OCI-LY1 (cell line): ENCODE data around the gene JADE3.

Experiments
- H2AFZ ChIP-seq: fragments of 200-600 bp; sonication (generic), shearing (Covaris generic); 2 replicates; pipeline ENCODE4 v1.6.0; 2014; ENCODE audit warnings: antibody characterized with exemption, mild to moderate bottlenecking, low read length
- H3F3A ChIP-seq: fragments of 200-600 bp; sonication (generic), shearing (Covaris generic); 2 replicates; pipeline ENCODE4 v1.6.0; 2014; ENCODE audit warnings: mild to moderate bottlenecking, antibody characterized with exemption, low read length, moderate library complexity; ENCODE audit not compliant: insufficient read depth
- H3K27ac ChIP-seq: fragments of 200-600 bp; sonication (generic); 2 replicates; pipeline ENCODE4 v1.5.1; 2014; ENCODE audit warnings: low read length, mixed run types, mild to moderate bottlenecking, low read depth; ENCODE audit not compliant: poor library complexity, severe bottlenecking
- H3K27me3 ChIP-seq: fragments of 200-600 bp; sonication (generic); 2 replicates; pipeline ENCODE4 v1.6.0; 2014; ENCODE audit warnings: antibody characterized with exemption, mild to moderate bottlenecking, low read length, moderate library complexity; ENCODE audit not compliant: insufficient read depth
- H3K36me3 ChIP-seq: fragments of 200-600 bp; sonication (generic); 2 replicates; pipeline ENCODE4 v1.6.1; 2014; ENCODE audit warnings: mild to moderate bottlenecking, antibody characterized with exemption, low read length, moderate library complexity, mixed read lengths; ENCODE audit not compliant: insufficient read depth
- H3K4me1 ChIP-seq: fragments of 200-600 bp; sonication (generic); 2 replicates; pipeline ENCODE4 v1.5.1; 2014; ENCODE audit warnings: mild to moderate bottlenecking, low read length, moderate library complexity; ENCODE audit not compliant: insufficient read depth, severe bottlenecking
- H3K4me2 ChIP-seq: fragments of 200-600 bp; sonication (generic), shearing (Covaris generic); 2 replicates; pipeline ENCODE4 v1.6.1; 2014; ENCODE audit warnings: low read length
- H3K4me3 ChIP-seq: fragments of 200-600 bp; sonication (generic); 2 replicates; pipeline ENCODE4 v1.5.1; 2014; ENCODE audit warnings: low read length, low read depth, mild to moderate bottlenecking, mixed read lengths; ENCODE audit not compliant: poor library complexity, severe bottlenecking
- H3K79me2 ChIP-seq: fragments of 200-600 bp; shearing (Covaris generic); 2 replicates; pipeline ENCODE4 v1.6.1; 2016; ENCODE audit warnings: mixed run types, low read length, mixed read lengths; ENCODE audit not compliant: insufficient read depth
- H3K9ac ChIP-seq: fragments of 200-600 bp; sonication (generic), shearing (Covaris generic); 2 replicates; pipeline ENCODE4 v1.6.1; 2014; ENCODE audit warnings: mild to moderate bottlenecking, low read length, mixed read lengths
- H3K9me2 ChIP-seq: fragments of 200-600 bp; sonication (generic), shearing (Covaris generic); 2 replicates; pipeline ENCODE4 v1.6.1; 2014; ENCODE audit warnings: low read depth, mild to moderate bottlenecking, low read length, mixed read lengths
- H3K9me3 ChIP-seq: fragments of 200-600 bp; shearing (Covaris generic); 2 replicates; pipeline ENCODE4 v1.6.1; 2014; ENCODE audit warnings: low read length, mixed read lengths
- H4K20me1 ChIP-seq: fragments of 200-600 bp; sonication (generic), shearing (Covaris generic); 2 replicates; pipeline ENCODE4 v1.6.0; 2016; ENCODE audit warnings: mild to moderate bottlenecking, low read length; ENCODE audit not compliant: insufficient read depth
- CTCF ChIP-seq: fragments of 200-600 bp; sonication (generic), shearing (Covaris generic); IDR thresholded peaks from 2 replicates; pipeline ENCODE4 v1.5.1; 2017; ENCODE audit warnings: mild to moderate bottlenecking, antibody characterized with exemption, low read length, moderate library complexity, mixed read lengths
- EZH2 ChIP-seq: fragments of 200-600 bp; sonication (generic), shearing (Covaris generic); IDR thresholded peaks from 2 replicates; pipeline ENCODE4 v1.8.0; 2017; ENCODE audit warnings: borderline replicate concordance, mixed run types, mild to moderate bottlenecking, antibody characterized with exemption, low read length, moderate library complexity, mixed read lengths

Gene JADE3

GRCh38 chrX:46866726-46867125, 45.5 kb upstream of the JADE3 start:
- H3K79me2 ChIP-seq, result no peaks in the 10 kb centered on the region
- no peak overlapping the region for H3K27ac ChIP-seq
- H2AFZ ChIP-seq, result no peak overlapping the region
- no peaks in the 10 kb centered on the region for H3K9me2 ChIP-seq
- H3K4me3 ChIP-seq, result no peak overlapping the region
- no peak overlapping the region for H3K9ac ChIP-seq
- H3K4me1 ChIP-seq, result no peaks in the 10 kb centered on the region
- no peak for TF ChIP-seq EZH2
- TF ChIP-seq CTCF, result no peak
- H3K4me2 ChIP-seq, result no peak overlapping the region
- peaks cover 11% of the 10 kb centered on the region for H3K36me3 ChIP-seq
- no peaks in the 10 kb centered on the region for H3K27me3 ChIP-seq
- H3K9me3 ChIP-seq, result no peaks in the 10 kb centered on the region
- H3F3A ChIP-seq, result no peaks in the 10 kb centered on the region
- H4K20me1 ChIP-seq, result no peaks in the 10 kb centered on the region

- Histone ChIP-seq H3K9ac (no peak overlapping the region), H3K36me3 (no peaks in the 10 kb centered on the region), H2AFZ (no peak overlapping the region), H3K79me2 (no peaks in the 10 kb centered on the region), H3K9me2 (no peaks in the 10 kb centered on the region), H3K27me3 (no peaks in the 10 kb centered on the region), H3K27ac (no peak overlapping the region), H4K20me1 (no peaks in the 10 kb centered on the region), H3K4me3 (no peak overlapping the region), H3F3A (no peaks in the 10 kb centered on the region), H3K4me2 (no peak overlapping the region), H3K4me1 (no peaks in the 10 kb centered on the region), H3K9me3 (no peaks in the 10 kb centered on the region)
- no peak for TF ChIP-seq CTCF
- no peak for TF ChIP-seq EZH2
Observed at GRCh38 chrX:46873746-46874145, 38.5 kb upstream of the JADE3 start.

- TF ChIP-seq EZH2 (no peak), CTCF (no peak)
- Histone ChIP-seq H3K9me3 (no peaks in the 10 kb centered on the region), H4K20me1 (no peaks in the 10 kb centered on the region), H3K4me2 (no peak overlapping the region), H3K36me3 (peaks cover 7% of the 10 kb centered on the region; the same call in 1 of the 2 replicates), H3K27ac (no peak overlapping the region), H3K4me1 (no peaks in the 10 kb centered on the region), H3K9me2 (no peaks in the 10 kb centered on the region), H3K27me3 (no peaks in the 10 kb centered on the region), H2AFZ (no peak overlapping the region), H3K4me3 (no peak overlapping the region), H3K9ac (no peak overlapping the region), H3K79me2 (no peaks in the 10 kb centered on the region), H3F3A (no peaks in the 10 kb centered on the region)
Observed at GRCh38 chrX:46876901-46877300, 35.3 kb upstream of the JADE3 start.
